Heart right ventricle (tissue), 16 donors: ENCODE measurements around the gene IRX5. TPM values are rescaled to one million over a fixed set of nuclear protein-coding genes. Genes with fewer than 3 reads are reported as not detected.

ENCODE experiments used
- ATAC-seq, 8 donors: fragments of 200-7000 bp; cut with Tn5 transposase; one replicate each; pipeline ENCODE4 v1.9.1; 2020; ENCODE audit warnings: mild to moderate bottlenecking in 8 of 8, moderate library complexity in 8 of 8, moderate number of reproducible peaks in 1 of 8
- DNase-seq, 2 donors: peaks; one replicate each; pipeline ENCODE4 v3.0.0-alpha.2; 2020
- H3K27ac ChIP-seq, 10 donors: fragments of 200-600 bp; sonication (generic) in 2 of 10; one replicate each; pipeline versions ENCODE4 v1.5.0 to v1.8.0; 2020 to 2022; ENCODE audit warnings: mild to moderate bottlenecking in 3 of 10
- H3K27me3 ChIP-seq, 7 donors: fragments of 200-600 bp; one replicate each; pipeline ENCODE4 v1.8.0; 2021 to 2022; ENCODE audit warnings: mild to moderate bottlenecking in 2 of 7
- H3K36me3 ChIP-seq, 9 donors: fragments of 200-600 bp; sonication (generic) in 1 of 9; one replicate each; pipeline versions ENCODE4 v1.5.0 to v1.8.0; 2020 to 2022; ENCODE audit warnings: mild to moderate bottlenecking in 2 of 9
- H3K4me1 ChIP-seq, 9 donors: fragments of 200-600 bp; sonication (generic) in 1 of 9; one replicate each; pipeline versions ENCODE4 v1.5.0 to v1.8.0; 2020 to 2022; ENCODE audit warnings: mild to moderate bottlenecking in 4 of 9
- H3K4me3 ChIP-seq, 10 donors: fragments of 200-600 bp; sonication (generic) in 2 of 10; one replicate each; pipeline versions ENCODE4 v1.5.0 to v1.8.0; 2020 to 2022; ENCODE audit warnings: mild to moderate bottlenecking in 7 of 10, moderate library complexity in 2 of 10
- H3K9me3 ChIP-seq, 11 donors: fragments of 200-600 bp in 10 of 11; sonication (generic) in 2 of 11; one replicate each; pipeline versions ENCODE4 v1.5.0 to v1.8.0; 2013 to 2022; ENCODE audit warnings: mild to moderate bottlenecking in 2 of 11, control low read depth in 1 of 11, moderate library complexity in 1 of 11
- WGBS, 2 donors: extraction: QIAGEN DNeasy Blood & Tissue Kit; methylation state at CpG; one replicate each; pipeline ENCODE4 v1.1.7; 2013; ENCODE audit warnings: inconsistent platforms in 1 of 2; 5-methylcytosine and 5-hydroxymethylcytosine counted together
- intact Hi-C, 10 donors: fragments of 100-400 bp; cut with DNase I; formaldehyde crosslinking; loops; one replicate each; pipeline versions ENCODE4 v1.11.1 to v1.14.2; 2022
- polyA plus RNA-seq, 2 donors: library from polyadenylated mRNA; stranded (reverse); fragments of 200-250 nt; gene quantifications; one replicate each; pipeline ENCODE4 v1.2.3, GENCODE V29; 2013
- total RNA-seq, 10 donors: library from RNA; stranded (reverse); fragmentation: NEBNext Ultra II Directional in 3 of 10; extraction: Animal tissue kit (Norgen Biotek cat#: 25700) in 3 of 10; gene quantifications; one replicate each; pipeline versions ENCODE4 v1.2.1 to v1.2.4, GENCODE V29; 2021 to 2023
- TF ChIP-seq, protein P1 (sequence below), 9 donors: fragments of 200-600 bp; sonication (generic) in 2 of 9; IDR thresholded peaks; one replicate each; pipeline versions ENCODE4 v1.5.0 to v1.8.0; 2021 to 2022; ENCODE audit warnings: antibody characterized with exemption in 9 of 9, mild to moderate bottlenecking in 5 of 9, moderate library complexity in 1 of 9
- donor health status: Arrhythmogenic right ventricular cardiomyopathy.
- donor health status: ischemic (EF 13 %, LVEDD 7.1; RV severe dilation, severe dysfunction).
- donor health status: healthy with polysubstance abuse.
- donor health status: DM: no; HTN: yes; CAD: no.
- donor health status: DM: no; HTN: no; CAD: no.
- donor health status: ischemic (EF 25% LVEDD 6.9; RV normal size, moderate dysfunction).
- donor health status: ischemic (EF 25% LVEDD 5.7; RV mildly dilated, moderate dysfunction).
- donor health status: healthy.
- donor health status: DM: yes; HTN: yes; CAD: no.
- donor health status: Ischemic cardiomyopathy.
- donor health status: ischemic (EF 35%, LVEDD 5.7; RV mildly dilated, moderate dysfunction).
- donor health status: nonischemic (EF 11% LVEDD 7.7; RV severe dilation, severe dysfunction).
- donor health status: DM: yes; HTN: yes; CAD: no.
- donor health status: PGD.
- donor health status: ischemic (EF 29% LVEDD 5.4; RV normal size, mild dysfunction).
- donor health status: nonischemic (EF 23%, LVEDD 6.1; RV moderate dilation, normal function).

IRX5 gene
- total and polyA plus RNA-seq, 12 donors: 3.7 to 39.8 (median 22.9) TPM

DNA sequence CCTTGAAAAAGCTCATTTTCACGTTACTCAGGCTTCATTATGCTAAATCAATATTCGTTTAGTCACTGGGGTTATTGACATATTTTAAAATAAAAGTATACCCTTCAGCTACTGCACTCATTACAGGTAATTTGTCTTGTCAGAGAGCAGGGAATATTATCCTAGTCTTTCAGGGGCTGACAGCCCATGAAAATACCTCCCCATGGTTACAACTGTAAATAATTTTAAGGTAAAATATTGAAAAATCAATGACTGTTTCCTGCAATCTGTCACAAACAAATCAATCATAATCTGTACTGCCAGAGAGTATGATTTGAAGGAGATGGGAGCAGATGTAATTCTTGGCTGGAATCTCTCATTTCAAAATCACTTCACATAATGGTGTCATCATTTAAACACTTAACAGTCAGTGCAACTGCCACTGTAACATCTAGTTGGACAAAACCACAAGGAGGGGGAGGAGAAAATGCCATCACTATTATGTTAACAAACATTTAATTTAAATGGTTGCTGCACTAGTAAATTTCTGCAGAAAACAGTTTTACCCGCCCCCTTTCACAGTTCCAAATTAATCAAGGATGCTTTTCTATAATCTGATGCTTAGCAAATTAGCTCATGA, 9.3 kb upstream of the IRX5 start:
- Histone ChIP-seq H3K36me3 (peaks cover 0 to 11% (median 0%) of the 10 kb centered on the region in 9 donors), H3K27ac (peak overlapping the region in 7 of 10 donors; percentile 7 to 96 (median 91)), H3K9me3 (no peaks in the 10 kb centered on the region), H3K4me3 (no peak overlapping the region), H3K27me3 (peaks cover 0 to 48% (median 7%) of the 10 kb centered on the region in 7 donors), H3K4me1 (peaks cover 0 to 20% (median 0%) of the 10 kb centered on the region in 9 donors)
- peak in 1 of 8 donors; percentile 43 for ATAC-seq
- no peak for DNase-seq
- 87 to 92% methylated on average over 3 of the region's 3 CpGs for WGBS, 2 donors
- intact Hi-C loops: loop anchor here in 5 of 10 donors (10.0 kb wide), 6 partner anchors 417 to 1147 kb away; no protein-coding TSS in a partner anchor
- TF ChIP-seq, protein P1, sequence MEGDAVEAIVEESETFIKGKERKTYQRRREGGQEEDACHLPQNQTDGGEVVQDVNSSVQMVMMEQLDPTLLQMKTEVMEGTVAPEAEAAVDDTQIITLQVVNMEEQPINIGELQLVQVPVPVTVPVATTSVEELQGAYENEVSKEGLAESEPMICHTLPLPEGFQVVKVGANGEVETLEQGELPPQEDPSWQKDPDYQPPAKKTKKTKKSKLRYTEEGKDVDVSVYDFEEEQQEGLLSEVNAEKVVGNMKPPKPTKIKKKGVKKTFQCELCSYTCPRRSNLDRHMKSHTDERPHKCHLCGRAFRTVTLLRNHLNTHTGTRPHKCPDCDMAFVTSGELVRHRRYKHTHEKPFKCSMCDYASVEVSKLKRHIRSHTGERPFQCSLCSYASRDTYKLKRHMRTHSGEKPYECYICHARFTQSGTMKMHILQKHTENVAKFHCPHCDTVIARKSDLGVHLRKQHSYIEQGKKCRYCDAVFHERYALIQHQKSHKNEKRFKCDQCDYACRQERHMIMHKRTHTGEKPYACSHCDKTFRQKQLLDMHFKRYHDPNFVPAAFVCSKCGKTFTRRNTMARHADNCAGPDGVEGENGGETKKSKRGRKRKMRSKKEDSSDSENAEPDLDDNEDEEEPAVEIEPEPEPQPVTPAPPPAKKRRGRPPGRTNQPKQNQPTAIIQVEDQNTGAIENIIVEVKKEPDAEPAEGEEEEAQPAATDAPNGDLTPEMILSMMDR (IDR thresholded peaks at IDR 0.05): no peak

DNA sequence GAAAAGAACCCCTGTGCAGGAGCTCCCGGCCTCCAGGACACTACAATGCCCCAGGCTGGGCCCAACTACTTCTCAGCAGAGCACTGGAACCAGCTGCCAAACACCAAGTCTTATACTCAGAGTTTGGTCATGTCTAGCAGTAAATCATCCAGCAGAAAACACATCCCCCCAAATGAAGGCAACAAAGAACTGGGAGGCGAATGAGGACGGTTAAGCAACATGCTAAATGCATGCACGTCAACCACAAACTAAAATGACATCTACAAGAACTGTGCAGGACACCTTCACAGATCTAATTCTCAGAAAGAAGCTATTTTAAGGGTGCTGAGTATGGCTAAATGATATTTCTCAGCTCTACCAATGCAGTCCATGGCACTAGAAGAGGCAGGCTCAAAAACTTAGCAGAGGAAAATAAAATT, 7.6 kb upstream of the IRX5 start:
- ATAC-seq (peak in 7 of 8 donors; percentile 34 to 86 (median 73)), DNase-seq (no peak)

DNA sequence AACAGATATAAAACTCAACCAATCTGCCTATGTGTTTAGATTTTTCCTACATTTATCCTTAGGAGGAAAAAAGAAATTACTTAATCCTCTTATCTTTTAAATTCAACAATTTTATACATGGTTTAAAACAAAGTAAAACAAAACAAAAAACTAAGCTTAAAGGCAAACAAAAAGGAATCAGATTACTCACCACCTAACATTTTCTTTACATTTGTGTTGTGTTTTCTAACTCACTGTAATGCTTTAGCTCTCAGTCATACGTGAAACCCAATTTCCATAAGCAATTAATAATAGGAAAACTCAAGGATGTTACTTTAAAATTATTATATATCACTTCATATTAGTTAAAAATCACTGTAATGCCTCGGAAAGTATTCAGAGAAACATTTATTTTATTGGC, 6.7 kb upstream of the IRX5 start:
- no peaks in the 10 kb centered on the region for H3K36me3 ChIP-seq
- peaks cover 0 to 70% (median 12%) of the 10 kb centered on the region in 7 donors for H3K27me3 ChIP-seq
- peaks cover 0 to 17% (median 8%) of the 10 kb centered on the region in 9 donors for H3K4me1 ChIP-seq
- peak overlapping the region in 7 of 10 donors; percentile 65 to 96 (median 91) for H3K27ac ChIP-seq
- intact Hi-C loops: loop anchor here in 5 of 10 donors (10.0 kb wide), 6 partner anchors 419 to 1149 kb away; no protein-coding TSS in a partner anchor
- TF ChIP-seq, protein P1 (IDR thresholded peaks at IDR 0.05): no peak
- no peaks in the 10 kb centered on the region for H3K9me3 ChIP-seq
- H3K4me3 ChIP-seq: peak overlapping the region in 1 of 10 donors; percentile 4
- no peak for DNase-seq
- ATAC-seq: no peak
- WGBS, 2 donors: 87 to 88% methylated on average over 2 of the region's 2 CpGs

More for the DNA sequence above, 7.6 kb upstream of the IRX5 start:
- Histone ChIP-seq H3K4me1 (peaks cover 0 to 20% (median 8%) of the 10 kb centered on the region in 9 donors), H3K4me3 (peak overlapping the region in 1 of 10 donors; percentile 7), H3K36me3 (peaks cover 0 to 5% (median 0%) of the 10 kb centered on the region in 9 donors), H3K27ac (peak overlapping the region in 9 of 10 donors; percentile 32 to 96 (median 87)), H3K9me3 (no peaks in the 10 kb centered on the region), H3K27me3 (peaks cover 0 to 65% (median 12%) of the 10 kb centered on the region in 7 donors)
- TF ChIP-seq, protein P1 (IDR thresholded peaks at IDR 0.05): no peak
- WGBS, 2 donors: 51 to 75% methylated on average over 4 of the region's 4 CpGs
- intact Hi-C loops: loop anchor here in 5 of 10 donors (10.0 kb wide), 6 partner anchors 418 to 1148 kb away; no protein-coding TSS in a partner anchor

DNA sequence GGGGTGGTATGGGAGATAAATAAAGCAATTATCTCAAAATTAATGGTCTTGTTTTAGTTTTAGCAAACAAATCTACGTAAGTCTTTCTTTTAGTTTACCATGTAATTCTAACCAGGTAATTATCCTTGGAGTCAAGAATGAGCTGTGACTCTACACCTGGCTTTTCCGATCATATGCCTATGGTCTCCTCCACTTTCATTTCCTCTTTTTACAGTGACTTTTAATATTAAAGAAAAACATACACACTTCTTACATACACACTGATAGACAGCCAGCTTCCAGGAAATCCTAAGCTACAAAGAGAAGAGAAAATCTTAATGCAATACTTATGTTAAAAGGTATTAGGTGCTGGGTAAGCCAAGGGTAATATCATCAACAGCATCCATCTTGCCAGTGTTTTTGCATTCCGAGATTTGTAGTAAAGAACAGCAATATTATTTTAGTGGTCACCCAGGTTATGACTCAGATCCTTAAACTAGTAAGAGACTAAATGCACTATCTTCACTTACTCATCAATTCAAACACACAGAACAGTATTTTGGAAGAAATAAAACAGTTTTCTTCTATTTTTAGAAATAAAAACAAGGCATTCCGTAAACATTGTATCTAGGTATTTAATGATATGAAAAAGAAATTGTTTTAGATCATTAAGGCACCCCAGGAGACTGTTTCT, 4.4 kb upstream of the IRX5 start:
- WGBS, 2 donors: 70 to 75% methylated on average over 4 of the region's 4 CpGs
- no peak for ATAC-seq
- Histone ChIP-seq H3K4me3 (peak overlapping the region in 8 of 10 donors; percentile 6 to 90 (median 80)), H3K4me1 (peaks cover 0 to 29% (median 18%) of the 10 kb centered on the region in 9 donors), H3K27ac (peak overlapping the region in 9 of 10 donors; percentile 16 to 96 (median 90)), H3K27me3 (peaks cover 0 to 90% (median 12%) of the 10 kb centered on the region in 7 donors), H3K9me3 (no peaks in the 10 kb centered on the region), H3K36me3 (no peaks in the 10 kb centered on the region)
- intact Hi-C loops: loop anchor here in 7 of 10 donors (5.0 to 10.0 kb wide), 11 partner anchors 109 to 1424 kb away; partner anchors contain the start of genes IRX3 (in 3 of the 7) and AKTIP (in 1 of the 7)
- TF ChIP-seq, protein P1 (IDR thresholded peaks at IDR 0.05): no peak
- no peak for DNase-seq
